Stomach (tissue), 4 donors: ENCODE measurements around the gene GPC5.

Source experiments
- CTCF ChIP-seq, 7 experiments: fragments of 450-650 bp in 4 of 7; fragments of 200-600 bp in 3 of 7; sonication (generic) in 3 of 7; IDR thresholded peaks; one replicate each; pipeline ENCODE4 v1.5.1; 2016 to 2019; ENCODE audit warnings: antibody characterized with exemption in 7 of 7, control low read depth in 2 of 7, mild to moderate bottlenecking in 1 of 7
- EP300 ChIP-seq: sonication (generic); formaldehyde crosslinking; IDR thresholded peaks from one replicate; pipeline ENCODE4 v1.6.1; 2017; ENCODE audit warnings: antibody characterized with exemption
- POLR2A ChIP-seq, 4 donors: fragments of 450-650 bp; IDR thresholded peaks; one replicate each; pipeline ENCODE4 v1.6.1; 2016; ENCODE audit warnings: antibody characterized with exemption in 4 of 4, control low read depth in 2 of 4, mild to moderate bottlenecking in 1 of 4, moderate library complexity in 1 of 4
- POLR2AphosphoS5 ChIP-seq, 3 donors: sonication (generic); formaldehyde crosslinking; IDR thresholded peaks; one replicate each; pipeline ENCODE4 v1.6.1; 2016; ENCODE audit warnings: antibody characterized with exemption in 3 of 3

DNA sequence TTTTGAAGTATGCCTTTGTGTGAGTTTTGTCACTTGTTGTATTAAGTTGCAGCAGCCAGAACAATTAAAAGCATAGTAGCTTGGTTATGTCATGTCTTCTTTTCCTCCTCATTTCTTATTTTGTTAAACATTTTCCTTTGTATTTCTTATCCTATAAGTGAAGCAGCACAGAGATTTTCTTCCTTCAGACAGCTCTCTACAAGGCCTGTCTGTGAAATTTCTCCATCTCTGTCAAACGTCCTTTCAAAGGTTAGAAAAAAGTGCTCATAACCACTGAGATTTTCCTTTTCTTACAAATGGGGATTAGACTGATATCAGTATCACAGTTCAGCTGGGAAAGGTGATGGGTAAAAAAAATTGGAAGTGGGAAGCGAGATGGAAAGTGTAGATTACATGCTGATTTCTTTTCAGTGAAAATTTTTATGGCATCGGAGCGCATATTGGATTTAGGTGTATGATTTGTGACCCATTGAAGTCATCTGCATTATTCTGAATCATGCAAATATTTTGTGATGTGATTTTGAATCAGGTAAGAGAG is 71.7 kb downstream of the GPC5 start:
- TF ChIP-seq POLR2A (IDR thresholded peaks at IDR 0.05) (no peak), CTCF (IDR thresholded peaks at IDR 0.05) (no peak), EP300 (no peak), POLR2AphosphoS5 (IDR thresholded peaks at IDR 0.05) (no peak)
